ENCODE data around the gene FPR1.

The FPR1 gene, protein sequence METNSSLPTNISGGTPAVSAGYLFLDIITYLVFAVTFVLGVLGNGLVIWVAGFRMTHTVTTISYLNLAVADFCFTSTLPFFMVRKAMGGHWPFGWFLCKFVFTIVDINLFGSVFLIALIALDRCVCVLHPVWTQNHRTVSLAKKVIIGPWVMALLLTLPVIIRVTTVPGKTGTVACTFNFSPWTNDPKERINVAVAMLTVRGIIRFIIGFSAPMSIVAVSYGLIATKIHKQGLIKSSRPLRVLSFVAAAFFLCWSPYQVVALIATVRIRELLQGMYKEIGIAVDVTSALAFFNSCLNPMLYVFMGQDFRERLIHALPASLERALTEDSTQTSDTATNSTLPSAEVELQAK

DNA sequence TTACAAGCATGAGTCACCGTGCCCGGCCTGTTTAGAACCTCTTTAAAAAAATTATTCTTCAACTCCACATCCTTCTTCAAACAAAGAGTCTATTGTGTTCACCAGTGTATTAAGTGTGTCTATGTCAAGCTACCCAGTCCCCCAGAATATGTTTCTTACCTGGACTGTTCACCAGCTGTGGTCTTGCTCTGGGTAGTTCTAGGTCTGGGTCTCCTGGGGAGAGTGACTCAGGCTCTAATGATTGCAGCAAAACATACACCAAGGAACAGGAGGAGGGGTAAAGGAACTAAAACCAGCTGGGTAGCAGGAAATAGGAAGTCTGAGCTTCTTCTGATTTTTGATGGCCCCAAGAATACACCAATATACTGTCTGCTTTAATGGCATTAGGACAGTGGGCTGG is at the start of gene FPR1:
Gene FPR1 (minus strand): TSS at position 224 of the 400 bp plus-strand sequence. CDS start 4,884 bp downstream, outside the sequence.
- no peak for DNase-seq

DNA sequence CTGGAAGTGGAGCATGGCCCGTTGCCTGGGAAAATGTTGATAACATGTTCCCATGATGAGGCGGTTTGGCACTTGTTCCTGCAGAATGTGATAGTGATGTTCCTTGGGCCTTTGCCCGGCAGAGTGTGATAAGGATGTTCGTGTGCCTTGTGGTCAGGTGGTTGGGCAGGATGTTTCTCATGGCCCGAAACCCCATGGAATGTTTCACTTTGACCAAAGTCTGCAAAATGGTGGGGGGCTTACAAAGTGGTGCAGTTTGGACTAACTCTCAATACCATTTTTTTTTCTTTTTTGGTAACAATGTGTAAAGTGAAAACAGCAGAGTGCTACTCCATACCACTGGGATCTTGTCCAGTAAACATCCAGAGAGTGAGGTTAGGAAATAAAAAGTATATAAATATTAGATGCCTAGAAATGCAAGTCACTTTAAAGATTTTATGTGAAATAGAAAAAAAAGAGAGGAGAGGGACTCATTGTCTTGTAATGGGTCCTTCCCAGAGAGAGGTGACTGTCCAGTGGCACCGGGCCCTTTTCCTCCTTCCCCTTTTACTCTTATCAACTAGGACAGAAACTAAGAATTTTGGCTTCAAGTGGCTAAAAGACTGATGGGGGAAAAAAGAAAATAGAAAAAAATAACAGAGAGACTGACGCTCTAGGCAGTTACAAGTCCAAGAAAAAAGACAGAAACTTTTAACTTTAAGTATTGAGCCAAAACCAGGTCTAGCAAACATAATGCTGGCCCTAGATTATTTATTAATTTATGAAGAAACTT is 49.0 kb upstream of the FPR1 start:
- DNase-seq = no peak

DNA sequence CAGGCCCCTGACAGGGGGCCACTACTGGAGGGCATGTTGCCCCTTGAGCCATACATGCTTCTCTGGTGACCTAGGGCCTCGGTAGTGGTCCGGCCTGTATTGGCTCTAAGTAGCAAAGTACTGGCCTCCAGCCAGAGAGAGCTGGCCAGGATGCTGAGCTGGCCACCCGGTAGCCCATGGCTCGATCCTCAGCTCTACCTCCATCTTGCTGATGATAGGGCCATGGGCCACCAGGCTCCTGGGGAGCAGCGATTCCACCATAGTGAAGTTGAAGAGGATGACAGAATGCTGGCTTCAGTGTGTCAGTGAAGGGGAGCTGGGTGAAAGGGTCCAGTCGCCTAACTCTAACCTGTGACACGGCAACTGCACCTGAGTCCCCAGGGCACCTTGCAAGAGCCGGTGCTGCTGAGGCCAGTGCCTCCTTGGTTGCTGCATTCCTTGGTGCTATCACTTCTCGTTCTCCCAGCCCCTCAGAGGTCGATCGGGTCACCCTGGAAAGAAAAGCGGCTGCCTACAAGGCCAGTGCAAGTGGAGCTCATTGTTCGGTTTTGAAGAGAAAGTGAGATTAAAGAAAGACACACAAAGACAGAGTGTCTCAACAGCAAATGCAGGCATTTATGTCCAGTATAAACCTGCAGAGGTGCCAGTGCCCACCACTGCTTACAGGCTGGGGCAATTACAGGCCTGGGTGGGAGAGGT is 48.2 kb upstream of the FPR1 start:
- no peak for DNase-seq

DNA sequence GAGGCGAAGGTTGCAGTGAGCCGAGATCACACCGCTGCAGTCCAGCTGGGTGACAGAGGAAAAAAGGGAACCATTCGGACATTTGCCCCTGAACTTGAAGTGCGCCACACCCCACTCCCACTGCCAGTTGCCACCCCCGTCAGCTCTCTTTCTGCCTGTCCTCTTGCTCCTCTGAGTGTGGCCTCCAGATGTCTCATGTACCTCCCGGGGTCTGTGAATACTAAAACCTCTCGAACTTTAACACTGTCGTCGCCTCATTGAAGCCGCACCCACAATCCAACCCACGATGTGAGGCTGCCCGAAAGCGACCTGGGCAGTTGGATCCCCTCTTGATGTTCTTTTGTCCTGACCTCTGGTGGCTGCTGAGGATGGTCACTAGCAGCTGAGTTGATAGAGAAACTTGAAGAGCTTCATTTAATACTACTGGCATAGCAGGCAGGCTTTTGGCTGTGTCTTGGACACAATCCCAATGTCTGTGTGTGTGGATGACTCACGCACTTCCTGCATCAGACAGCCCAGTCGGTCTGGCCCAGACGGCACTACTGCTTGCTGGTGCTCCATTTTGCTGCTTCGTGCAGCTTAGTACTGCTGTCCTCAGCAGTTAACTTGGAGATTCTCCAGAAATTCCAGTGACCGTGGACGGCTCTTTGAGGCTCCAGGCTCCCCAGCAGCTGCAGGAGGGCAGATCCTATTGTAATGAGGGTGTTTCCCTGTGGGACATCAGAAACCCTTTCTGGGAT is 47.5 kb upstream of the FPR1 start:
- DNase-seq = no peak

DNA sequence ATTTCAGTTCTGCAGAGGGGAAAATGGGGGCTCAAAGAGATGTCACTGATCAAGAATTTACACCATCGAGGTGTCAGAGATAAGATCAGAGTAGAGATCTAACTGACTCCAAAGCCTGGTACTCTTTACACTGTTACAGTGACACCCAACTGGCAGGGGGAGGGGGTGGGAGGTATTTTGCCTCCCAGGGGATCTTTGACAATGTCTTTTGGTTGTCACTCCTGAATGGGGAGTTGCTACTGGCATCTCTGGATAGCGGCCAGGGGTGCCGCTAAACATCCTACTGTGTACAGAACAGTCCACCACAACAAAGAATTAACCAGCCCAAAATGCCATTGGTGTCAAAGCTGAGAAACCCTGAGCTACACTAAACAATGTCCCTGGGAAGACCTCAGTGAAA is 46.4 kb upstream of the FPR1 start:
- no peak for DNase-seq

DNA sequence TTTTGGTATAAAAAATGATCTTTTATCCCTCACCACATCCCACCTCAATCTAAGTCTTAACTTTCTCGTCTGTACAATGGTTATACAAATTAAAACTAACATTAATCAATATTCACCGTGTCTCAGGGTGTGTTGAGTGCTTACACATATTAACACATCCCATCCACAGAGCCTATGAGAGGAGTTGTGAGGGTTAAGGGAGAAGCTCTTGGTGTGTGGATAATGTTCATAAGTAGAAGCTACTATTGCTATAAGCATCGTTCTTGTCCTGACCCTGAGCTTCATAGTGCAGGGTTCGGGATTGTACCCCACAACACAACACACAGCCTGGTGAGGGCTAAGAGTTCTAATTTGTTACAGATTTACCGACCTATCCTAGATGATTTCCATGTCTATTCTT is 45.8 kb upstream of the FPR1 start:
- DNase-seq = no peak

DNA sequence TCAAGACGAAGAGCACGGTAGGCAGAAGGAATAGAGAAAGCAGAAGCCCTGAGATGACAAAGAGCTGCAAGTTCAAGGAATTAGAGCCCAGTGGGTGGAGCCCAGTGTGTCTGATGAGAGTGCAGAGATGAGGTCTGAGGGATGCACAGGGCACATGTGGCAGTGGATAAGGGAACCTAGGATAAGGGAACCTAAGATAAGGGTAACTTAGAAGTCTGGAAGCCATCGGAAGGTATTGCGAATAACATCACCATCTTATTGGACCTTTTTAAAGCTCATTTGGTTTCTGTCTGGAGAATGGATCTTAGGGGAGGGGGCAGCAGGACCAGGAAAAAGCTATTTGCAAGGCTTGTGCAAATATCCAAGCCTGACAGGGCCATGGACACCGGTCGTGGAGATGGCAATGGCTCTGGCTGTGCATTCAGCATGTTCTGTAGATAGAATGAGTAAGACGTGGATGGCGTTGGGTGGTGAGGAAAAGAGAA is 44.6 kb upstream of the FPR1 start:
- no peak for DNase-seq

DNA sequence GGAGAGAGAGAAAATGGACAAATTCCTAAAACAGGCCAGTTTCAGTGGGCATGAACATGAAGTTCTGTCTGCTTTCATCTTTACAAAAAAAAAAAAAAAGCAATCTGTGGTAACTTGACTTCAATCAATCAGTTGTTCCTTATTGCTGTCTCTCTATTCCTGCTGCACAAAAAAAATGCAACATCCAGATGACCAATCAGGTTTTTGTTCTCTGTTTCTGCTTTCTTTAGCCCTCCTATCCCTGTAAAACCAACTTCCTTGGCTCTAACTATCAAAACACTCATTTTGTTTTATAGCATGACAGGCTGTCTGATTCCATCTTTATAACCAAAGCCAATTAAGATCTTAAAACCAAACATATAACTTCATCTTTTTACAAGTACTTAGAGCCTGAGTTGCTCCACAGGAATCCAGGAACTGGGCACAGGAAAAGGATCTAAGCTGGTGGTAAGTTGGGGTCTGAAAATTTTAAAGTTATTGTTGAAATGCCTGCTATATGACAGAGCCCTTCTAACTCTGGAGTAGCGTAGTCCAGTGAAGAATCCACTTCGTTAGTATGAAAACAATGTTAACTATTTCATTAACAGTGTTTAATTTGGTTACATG is 43.3 kb upstream of the FPR1 start, which contains the start of gene FPR3:
Gene FPR3 (plus strand): TSS at position 273 of the 606 bp plus-strand sequence. CDS start 28,592 bp downstream, outside the sequence.
- no peak for DNase-seq

DNA sequence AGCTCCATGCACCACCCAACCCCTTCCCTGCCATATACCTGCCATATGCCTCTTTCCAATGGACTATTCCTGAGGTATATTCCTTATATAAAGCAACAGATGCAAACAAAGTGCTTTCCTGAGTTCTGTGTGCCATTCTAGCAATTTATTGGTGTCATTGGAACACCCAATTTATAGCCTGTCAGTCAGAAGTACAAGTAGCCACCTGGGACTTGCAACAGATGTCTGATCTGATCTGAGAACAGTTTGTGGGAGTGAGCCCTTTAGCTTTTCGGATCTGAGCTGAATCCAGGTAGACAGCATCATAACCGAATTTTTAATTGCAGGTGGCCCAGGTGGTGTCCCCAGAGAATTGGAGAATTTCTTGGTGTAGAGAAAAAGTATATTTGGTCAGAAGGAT is 42.3 kb upstream of the FPR1 start:
- no peak for DNase-seq

DNA sequence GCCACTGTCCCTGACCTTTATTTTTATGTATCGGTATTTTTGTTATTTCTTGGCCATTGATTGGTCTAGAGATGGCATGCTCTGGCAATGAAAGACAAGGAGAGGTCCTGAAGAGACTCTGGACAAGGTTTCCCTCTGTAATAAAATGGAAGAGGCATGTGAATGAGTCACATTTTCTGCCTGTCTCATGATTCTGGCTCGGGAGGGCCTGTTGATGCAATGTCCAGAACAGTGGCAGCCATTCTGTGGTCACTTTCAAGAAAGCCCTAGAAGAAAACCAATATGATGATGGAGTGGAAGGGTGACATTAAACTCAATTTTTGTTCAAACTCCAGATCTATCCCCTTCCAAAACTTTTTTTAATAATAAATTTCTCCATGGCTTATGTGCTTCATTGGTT is 41.3 kb upstream of the FPR1 start:
- no peak for DNase-seq

DNA sequence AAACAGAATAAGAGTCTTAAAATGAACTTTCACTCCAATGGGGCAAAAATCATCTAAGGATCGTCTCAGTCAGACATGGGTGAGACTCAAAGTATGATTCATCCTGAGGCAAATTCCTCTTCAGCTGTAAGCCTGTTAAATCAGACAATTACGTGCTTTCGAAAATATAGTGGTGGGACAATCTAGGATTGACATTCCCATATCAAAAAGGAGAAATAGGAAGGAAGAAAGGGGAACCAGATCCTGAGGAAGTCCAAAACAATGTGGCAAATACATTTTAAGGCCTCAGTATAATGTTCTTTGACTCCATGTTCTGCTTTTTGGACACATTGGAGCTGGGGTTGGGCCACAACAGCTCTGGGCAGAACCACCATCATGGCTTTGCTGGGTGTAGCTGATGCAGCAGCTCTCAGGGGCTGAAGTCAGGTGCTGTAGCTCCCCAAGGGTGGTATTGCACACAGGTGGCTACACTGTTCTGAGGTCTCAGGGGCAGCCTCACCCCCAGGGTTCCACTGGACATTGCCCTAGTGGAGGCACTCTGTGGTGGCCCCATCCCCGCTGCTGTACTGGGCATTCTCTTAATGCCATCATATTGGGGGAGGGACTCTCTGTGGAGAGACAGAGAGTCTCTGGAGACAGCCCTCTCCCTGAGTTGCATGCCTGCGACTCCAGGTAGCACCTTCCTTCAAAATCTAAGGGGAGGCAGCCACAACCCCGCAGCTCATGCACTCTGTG is 37.5 kb upstream of the FPR1 start:
- no peak for DNase-seq

DNA sequence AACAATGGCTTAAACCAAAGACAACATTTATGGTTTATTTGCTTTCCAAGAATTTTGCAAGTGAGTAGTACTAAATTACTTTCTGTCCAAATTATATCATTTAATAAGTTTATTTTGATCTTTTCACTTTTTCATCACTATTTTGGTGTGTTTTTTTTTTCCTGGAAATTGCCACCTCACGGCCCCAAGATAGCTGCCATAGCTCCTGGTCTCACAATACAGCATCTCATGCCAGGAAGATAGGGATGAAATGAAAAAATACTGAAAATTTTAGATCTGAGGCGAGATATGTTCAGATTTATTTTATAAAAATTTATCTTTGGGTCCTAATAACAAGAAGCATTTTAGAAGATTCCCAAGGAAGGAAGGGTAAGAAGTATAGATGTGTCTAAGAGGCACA is 36.4 kb upstream of the FPR1 start:
- no peak for DNase-seq

DNA sequence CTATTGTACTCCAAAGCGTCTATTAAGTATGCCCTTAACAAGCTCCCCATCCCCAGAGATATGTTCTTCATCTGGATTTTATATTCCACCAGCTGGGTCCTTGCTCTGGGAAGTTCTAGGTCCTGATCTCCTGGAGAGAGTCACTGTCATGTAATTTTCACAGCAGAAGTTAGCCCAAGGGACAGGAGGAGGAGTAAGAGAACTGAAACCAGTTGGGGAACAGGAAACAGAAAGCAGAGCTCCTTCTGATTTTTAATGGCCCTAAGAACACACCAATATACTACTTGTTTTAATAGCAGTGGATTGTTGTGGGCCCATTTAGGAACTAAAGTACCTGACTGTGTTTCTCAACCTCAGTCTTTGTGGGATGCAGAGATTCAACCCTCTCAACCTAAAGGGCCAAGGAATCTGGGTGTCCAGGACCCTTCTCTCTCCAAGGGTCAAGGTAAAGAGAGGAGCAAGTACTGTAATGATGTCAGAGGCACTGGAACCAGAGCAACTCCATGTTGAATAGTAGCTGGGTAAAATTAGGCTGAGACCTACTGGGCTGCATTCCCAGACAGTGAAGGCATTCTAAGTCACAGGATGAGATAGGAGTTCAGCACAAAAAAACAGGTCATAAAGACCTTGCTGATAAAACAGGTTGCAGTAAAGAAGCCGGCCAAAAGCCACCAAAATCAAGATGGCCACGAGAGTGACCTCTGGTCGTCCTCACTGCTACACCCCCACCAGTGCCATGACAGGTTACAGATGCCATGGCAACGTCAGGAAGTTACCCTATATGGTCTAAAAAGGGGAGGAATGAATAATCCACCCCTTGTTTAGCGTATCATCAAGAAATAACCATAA is 35.2 kb upstream of the FPR1 start:
- no peak for DNase-seq

DNA sequence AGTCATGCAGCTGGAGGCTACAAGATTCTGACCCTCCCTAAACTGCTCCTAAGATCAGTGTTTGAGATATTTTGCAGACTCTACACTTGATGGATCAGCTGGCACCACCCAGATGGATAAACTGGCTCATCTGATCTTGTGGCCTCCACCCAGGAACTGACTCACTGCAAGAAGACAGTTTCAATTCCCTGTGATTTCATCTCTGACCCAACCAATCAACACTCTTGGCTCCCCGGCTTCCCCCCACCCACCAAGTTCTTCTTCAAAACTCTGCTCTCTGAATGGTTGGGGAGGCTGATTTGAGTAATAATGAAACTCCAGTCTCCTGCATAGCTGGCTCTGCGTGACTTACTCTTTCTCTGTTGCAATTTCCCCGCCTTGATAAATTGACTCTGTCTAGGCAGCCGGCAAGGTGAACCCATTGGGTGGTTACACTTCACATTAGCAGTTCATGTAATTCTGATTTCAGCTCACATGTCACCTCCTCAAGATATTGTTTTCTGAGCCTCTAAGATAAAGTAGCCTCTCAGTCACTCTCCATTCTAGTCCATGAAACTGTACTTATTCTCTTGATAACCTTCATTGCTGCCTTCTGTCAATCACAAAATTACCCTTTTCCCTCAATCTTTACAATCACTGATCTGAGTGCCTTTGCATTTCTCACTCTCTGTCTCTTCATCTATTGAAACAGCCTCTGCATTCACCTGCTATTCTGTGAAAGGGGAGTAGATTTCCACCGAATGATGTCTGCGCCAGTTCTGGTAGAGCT is 33.4 kb upstream of the FPR1 start:
- DNase-seq = peak; percentile 76

DNA sequence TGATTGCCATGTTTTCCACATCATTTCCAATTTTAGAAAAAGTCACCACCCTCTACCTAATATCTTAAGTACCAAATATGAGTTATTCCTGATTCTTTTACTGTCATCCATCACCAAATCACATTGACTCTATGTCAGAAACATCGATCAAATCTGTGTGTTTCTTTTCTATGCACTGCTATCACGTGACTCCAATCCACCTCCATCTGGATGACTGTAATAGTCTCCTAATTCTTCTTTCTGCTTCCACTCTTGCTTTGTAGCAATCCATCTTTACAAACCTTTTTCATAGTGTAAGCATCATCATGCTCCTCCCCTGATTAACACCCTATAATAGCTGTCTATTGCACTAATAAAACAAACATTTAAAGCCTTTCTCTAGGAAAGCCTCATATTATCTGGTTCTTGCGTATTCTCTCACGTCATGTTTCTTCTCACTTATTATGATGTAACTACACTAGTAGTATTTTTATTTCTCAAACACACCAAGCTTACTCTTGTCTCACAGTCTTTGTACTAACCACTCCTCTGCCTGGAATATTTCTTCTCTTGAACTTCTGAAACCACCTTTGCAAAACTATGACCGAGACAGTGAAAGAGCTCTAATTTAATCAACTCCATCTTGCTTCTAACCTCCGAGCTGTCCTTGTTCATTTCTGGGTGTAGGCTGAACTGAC is 32.6 kb upstream of the FPR1 start:
- DNase-seq = no peak

DNA sequence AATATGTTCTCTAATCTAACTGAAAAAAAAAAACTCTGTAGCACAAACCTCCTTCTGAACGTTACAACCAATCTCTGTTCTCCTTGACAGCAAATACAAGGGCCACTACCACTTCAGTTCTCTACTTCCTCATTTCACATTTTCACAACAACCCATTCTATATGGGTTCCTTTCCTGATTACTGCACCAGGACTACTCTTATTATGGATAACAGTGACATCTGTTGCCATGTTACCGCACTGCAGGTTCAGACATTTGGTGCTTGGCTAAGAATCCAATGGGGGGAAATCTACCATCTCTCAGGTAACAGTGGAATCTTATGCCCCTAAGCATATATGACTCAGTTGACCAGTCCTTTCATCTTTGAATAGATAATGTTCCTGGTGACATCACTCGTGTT is 31.7 kb upstream of the FPR1 start:
- no peak for DNase-seq

DNA sequence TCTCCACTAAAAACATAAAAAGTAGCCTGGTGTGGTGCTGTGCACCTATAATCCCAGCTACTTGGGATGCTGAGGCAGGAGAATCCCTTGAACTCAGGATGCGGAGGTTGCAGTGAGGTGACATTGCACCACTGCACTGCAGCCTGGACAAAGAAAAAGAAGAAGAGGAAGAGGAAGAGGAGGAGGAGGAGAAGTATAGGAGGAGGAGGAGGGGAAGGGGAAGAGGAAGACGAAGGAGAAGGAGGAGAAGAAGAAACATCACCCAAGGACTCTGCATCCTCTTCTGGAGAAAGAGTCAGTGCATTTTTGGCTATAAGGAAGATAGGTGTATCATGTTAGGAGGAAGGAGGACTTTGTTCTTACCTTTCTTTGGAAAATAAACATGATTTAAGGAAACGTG is 30.3 kb upstream of the FPR1 start:
- no peak for DNase-seq

DNA sequence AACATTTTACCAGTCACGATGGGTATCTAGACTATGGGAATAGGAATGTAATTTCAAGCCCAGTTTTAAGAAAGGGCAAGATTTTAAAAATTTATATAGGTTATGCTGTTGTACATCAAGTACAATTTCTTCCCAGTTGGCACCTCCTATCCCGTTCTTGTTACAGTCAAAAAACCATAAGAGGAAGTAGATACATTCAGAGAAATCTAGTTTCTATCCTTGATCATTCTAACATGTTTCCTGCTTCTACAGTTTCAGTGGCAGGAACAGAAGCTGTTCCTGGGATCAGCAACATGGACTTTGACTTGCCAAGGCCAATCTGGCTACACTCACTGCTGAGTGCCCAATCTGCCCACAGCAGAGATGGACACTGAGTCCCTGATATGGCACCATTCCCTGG is 28.6 kb upstream of the FPR1 start:
- no peak for DNase-seq

DNA sequence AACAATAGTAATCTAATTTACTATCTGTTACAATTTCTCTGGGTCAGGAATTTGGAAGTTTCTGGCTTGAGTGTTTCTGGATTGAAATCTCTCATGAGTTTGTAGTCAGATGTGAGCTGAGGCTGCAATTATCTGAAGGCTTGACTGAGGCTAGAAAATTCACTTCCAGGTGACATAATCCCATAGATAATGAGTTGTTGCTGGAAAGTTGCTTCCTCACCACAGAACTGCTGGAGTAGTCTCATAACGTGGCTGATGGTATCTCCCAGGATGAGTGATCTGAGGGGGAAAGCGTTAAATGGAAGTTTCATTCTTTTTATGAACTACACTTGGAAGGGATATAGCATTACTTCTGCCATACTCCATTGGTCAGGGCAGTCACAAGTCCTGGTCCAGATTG is 28.0 kb upstream of the FPR1 start:
- DNase-seq = no peak

Data from activated effector memory CD4-positive, alpha-beta T cell treated with anti-CD3 and anti-CD28 coated beads, Interleukin-2, amount 50 U/mL, for 16 hours (primary cell).